Pancreas (tissue), 10 donors: ENCODE data around the gene ZNF3. TPM values are rescaled to one million over a fixed set of nuclear protein-coding genes. Genes with fewer than 3 reads are reported as not detected.

Source experiments
- ATAC-seq, 4 donors: fragments of 200-7000 bp; cut with Tn5 transposase; one replicate each; pipeline versions ENCODE4 v1.8.0 to v1.9.1; 2020; ENCODE audit warnings: mild to moderate bottlenecking in 4 of 4, moderate library complexity in 4 of 4
- DNase-seq, 6 donors: peaks; one replicate each; pipeline ENCODE4 v3.0.0-alpha.2; 2020
- FAIRE-seq: peaks from 2 replicates; lab custom pipeline; 2012; peaks lifted over from hg19 to GRCh38; lab: Jason Lieb, UNC
- H3K27ac ChIP-seq, 4 donors: fragments of 200-600 bp; sonication (generic); 1 replicate in 3 of 4; 2 replicates in 1 of 4; pipeline versions ENCODE4 v1.5.0 to v1.8.0; 2020
- H3K27me3 ChIP-seq, 4 donors: fragments of 200-600 bp; one replicate each; pipeline ENCODE4 v1.8.0; 2021
- H3K36me3 ChIP-seq, 3 donors: fragments of 200-600 bp; sonication (generic) in 1 of 3; one replicate each; pipeline versions ENCODE4 v1.5.0 to v1.8.0; 2020 to 2021
- H3K4me1 ChIP-seq, 3 donors: fragments of 200-600 bp; one replicate each; pipeline ENCODE4 v1.8.0; 2021
- H3K4me3 ChIP-seq, 4 donors: fragments of 200-600 bp; sonication (generic) in 2 of 4; one replicate each; pipeline versions ENCODE4 v1.5.0 to v1.8.0; 2020 to 2021
- H3K9me3 ChIP-seq, 4 donors: fragments of 200-600 bp; one replicate each; pipeline ENCODE4 v1.8.0; 2021
- WGBS, 2 donors: extraction: QIAGEN DNeasy Blood & Tissue Kit; methylation state at CpG; one replicate each; pipeline ENCODE4 v1.1.7; 2013; 5-methylcytosine and 5-hydroxymethylcytosine counted together
- intact Hi-C, 3 donors: fragments of 100-400 bp; cut with DNase I; formaldehyde crosslinking; loops; one replicate each; pipeline versions ENCODE4 v1.11.1 to v1.14.2; 2022
- polyA plus RNA-seq, 2 donors: library from polyadenylated mRNA; stranded (reverse); fragments of 200-250 nt; gene quantifications; one replicate each; pipeline ENCODE4 v1.2.3, GENCODE V29; 2013
- total RNA-seq, 6 donors: library from RNA; stranded (reverse); fragmentation: NEBNext Ultra II Directional in 4 of 6; extraction: Animal tissue kit (Norgen Biotek cat#: 25700) in 4 of 6; gene quantifications; one replicate each; pipeline versions ENCODE4 v1.2.1 to v1.2.4, GENCODE V29; 2021 to 2023
- TF ChIP-seq, protein P1 (sequence below), 4 donors: fragments of 200-600 bp; sonication (generic) in 3 of 4; IDR thresholded peaks; one replicate each; pipeline versions ENCODE4 v1.5.0 to v1.8.0; 2021; ENCODE audit warnings: antibody characterized with exemption in 4 of 4
- donor health status: healthy with polysubstance abuse.
- donor health status: DM: no; HTN: no; CAD: no; lungs with moderate emphysema.
- donor health status: DM: no; HTN: no; CAD: no.
- donor health status: control.
- donor health status: control.
- donor health status: Bipolar disorder and iron deficiency.
- donor health status: DM: yes; HTN: yes; CAD: no.
- donor health status: DM: no; HTN: no; CAD: no.
- donor health status: DM: no; HTN: no; CAD: no.
- donor health status: DM: yes; HTN: yes; CAD: no.

Gene ZNF3
- total and polyA plus RNA-seq, 8 donors, result 9.6 to 21.2 (median 15.3) TPM

- H3K4me1 ChIP-seq, result peaks cover 0 to 7% (median under 1%) of the 10 kb centered on the region in 3 donors
- TF ChIP-seq, protein P1, sequence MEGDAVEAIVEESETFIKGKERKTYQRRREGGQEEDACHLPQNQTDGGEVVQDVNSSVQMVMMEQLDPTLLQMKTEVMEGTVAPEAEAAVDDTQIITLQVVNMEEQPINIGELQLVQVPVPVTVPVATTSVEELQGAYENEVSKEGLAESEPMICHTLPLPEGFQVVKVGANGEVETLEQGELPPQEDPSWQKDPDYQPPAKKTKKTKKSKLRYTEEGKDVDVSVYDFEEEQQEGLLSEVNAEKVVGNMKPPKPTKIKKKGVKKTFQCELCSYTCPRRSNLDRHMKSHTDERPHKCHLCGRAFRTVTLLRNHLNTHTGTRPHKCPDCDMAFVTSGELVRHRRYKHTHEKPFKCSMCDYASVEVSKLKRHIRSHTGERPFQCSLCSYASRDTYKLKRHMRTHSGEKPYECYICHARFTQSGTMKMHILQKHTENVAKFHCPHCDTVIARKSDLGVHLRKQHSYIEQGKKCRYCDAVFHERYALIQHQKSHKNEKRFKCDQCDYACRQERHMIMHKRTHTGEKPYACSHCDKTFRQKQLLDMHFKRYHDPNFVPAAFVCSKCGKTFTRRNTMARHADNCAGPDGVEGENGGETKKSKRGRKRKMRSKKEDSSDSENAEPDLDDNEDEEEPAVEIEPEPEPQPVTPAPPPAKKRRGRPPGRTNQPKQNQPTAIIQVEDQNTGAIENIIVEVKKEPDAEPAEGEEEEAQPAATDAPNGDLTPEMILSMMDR (IDR thresholded peaks at IDR 0.05), result no peak
- no peak for FAIRE-seq
- H3K4me3 ChIP-seq, result no peak overlapping the region
- no peaks in the 10 kb centered on the region for H3K27me3 ChIP-seq
- intact Hi-C loops, result no loop called here
- peaks cover 4 to 69% (median 38%) of the 10 kb centered on the region in 3 donors for H3K36me3 ChIP-seq
- H3K27ac ChIP-seq, result no peak overlapping the region
- ATAC-seq, result no peak
- H3K9me3 ChIP-seq, result no peaks in the 10 kb centered on the region
- no peak for DNase-seq
- WGBS, 2 donors, result 67 to 68% methylated on average over 13 of the region's 13 CpGs
These were observed 12.0 kb upstream of the ZNF3 start for GRCh38 chr7:100093498-100093897.

DNA sequence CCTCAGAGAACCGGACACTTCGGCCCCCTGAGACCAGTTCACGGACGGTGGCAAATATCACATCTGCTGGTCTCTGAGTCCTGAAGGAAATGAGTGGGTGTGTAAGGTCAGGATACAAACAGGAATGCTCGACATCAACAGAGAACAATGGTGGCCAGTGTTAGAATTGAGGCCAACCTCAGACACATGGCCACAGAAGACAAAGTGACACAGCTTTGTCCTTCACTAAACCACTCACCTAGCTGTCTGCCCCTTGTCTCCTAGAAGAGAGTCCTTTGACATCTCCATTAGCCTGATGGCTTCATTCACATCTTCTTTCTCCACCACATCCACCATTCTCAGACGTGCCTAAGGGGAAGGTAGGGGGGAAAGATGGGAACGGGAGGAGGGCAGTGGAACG is 11.5 kb upstream of the ZNF3 start:
- TF ChIP-seq, protein P1 (IDR thresholded peaks at IDR 0.05), result no peak

GRCh38 chr7:100091411-100092181 is 10.1 kb upstream of the ZNF3 start:
- Histone ChIP-seq H3K4me3 (no peak overlapping the region), H3K27ac (no peak overlapping the region), H3K27me3 (no peaks in the 10 kb centered on the region), H3K9me3 (no peaks in the 10 kb centered on the region), H3K36me3 (peaks cover 0 to 50% (median 21%) of the 10 kb centered on the region in 3 donors), H3K4me1 (peaks cover 0 to 7% (median 7%) of the 10 kb centered on the region in 3 donors)
- intact Hi-C loops, result no loop called here
- ATAC-seq (no peak), FAIRE-seq (no peak), DNase-seq (no peak)
- TF ChIP-seq, protein P1 (IDR thresholded peaks at IDR 0.05), result no peak
- WGBS, 2 donors, result 68 to 70% methylated on average over 19 of the region's 19 CpGs

More for the DNA sequence above, 11.5 kb upstream of the ZNF3 start:
- Histone ChIP-seq H3K4me3 (no peak overlapping the region), H3K27ac (no peak overlapping the region), H3K9me3 (no peaks in the 10 kb centered on the region), H3K36me3 (peaks cover 4 to 64% (median 36%) of the 10 kb centered on the region in 3 donors), H3K27me3 (no peaks in the 10 kb centered on the region), H3K4me1 (peaks cover 0 to 7% (median 5%) of the 10 kb centered on the region in 3 donors)
- ATAC-seq (no peak), DNase-seq (no peak), FAIRE-seq (no peak)
- intact Hi-C loops, result no loop called here
- WGBS, 2 donors, result 68 to 72% methylated on average over 8 of the region's 8 CpGs

DNA sequence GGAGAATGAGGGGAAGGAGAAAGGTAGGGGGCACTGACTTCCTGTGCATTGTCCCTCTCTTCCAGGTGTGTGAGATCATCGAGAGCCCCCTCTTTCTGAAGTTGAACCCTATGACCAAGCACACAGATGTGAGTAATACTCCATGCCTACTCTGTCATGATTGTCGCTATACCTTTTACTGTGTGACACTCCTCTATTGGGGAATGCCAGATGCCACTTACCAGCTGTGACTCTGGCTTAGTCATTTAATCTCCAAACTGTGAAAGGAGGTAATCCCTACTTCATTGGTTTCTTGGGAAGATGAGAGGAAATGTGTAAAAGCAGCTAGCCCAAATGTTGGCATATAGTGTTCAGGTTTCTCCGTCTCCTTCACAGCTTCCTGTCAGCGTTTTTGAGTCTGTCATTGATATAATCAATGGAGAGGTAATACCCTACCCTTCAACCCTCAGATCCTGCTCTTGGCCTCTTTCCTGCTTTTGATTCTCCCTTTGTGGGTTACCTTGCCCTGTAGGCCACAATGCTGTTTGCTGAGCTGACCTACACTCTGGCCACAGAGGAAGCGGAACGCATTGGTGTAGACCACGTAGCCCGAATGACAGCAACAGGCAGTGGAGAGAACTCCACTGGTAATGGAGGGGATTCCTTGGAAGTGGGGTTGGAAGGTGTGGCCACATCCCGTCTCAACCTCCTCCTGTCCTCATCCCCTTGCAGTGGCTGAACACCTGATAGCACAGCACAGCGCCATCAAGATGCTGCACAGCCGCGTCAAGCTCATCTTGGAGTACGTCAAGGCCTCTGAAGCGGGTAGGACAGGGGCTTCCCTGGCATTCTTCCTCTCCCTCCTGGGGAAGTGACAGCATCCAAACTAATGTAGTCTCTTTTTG is 9.2 kb upstream of the ZNF3 start:
- Histone ChIP-seq H3K4me1 (peaks cover 0 to 7% (median 7%) of the 10 kb centered on the region in 3 donors), H3K4me3 (no peak overlapping the region), H3K27me3 (no peaks in the 10 kb centered on the region), H3K27ac (no peak overlapping the region), H3K9me3 (no peaks in the 10 kb centered on the region), H3K36me3 (peaks cover 0 to 42% (median 13%) of the 10 kb centered on the region in 3 donors)
- ATAC-seq (no peak), FAIRE-seq (no peak), DNase-seq (no peak)
- TF ChIP-seq, protein P1 (IDR thresholded peaks at IDR 0.05), result no peak
- intact Hi-C loops, result no loop called here
- 89 to 91% methylated on average over 14 of the region's 14 CpGs for WGBS, 2 donors
